ENCODE data around the gene EXOC6B.
A peak's percentile ranks its signal among the peaks of the same experiment; 100 is the strongest.
"Not testable (repeated sequence)": the region's sequence is repeated elsewhere in the genome, so short reads cannot be mapped to it uniquely, and the experiment has no call there.

Gene EXOC6B

GRCh38 chr2:72629062-72629461 is 196.8 kb downstream of the EXOC6B start:
- intact Hi-C loops (cut with DNase I): no loop called here
- no peak for DNase-seq

DNA sequence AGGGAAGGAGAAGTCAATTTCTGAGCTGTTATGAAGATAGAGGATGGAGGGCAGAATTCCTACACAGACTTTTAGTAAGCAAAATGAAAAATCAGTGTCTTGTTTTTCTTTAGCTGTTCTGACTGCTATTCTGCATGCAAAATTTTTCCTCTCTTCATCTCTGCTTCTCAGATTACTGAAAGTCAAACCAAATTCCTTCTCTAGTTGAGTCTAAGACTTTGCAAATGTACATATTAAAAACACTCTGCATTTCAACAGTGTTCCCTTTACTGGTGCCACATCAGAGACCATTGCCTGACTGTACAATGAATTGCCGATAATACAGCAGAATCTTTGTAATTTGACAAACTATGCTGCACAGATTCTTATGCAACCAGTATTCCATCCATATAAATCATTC is 198.8 kb downstream of the EXOC6B start:
- DNase-seq: no peak
- intact Hi-C loops (cut with DNase I): no loop called here

GRCh38 chr2:72625366-72625765 is 200.5 kb downstream of the EXOC6B start:
- intact Hi-C loops (cut with DNase I): no loop called here
- no peak for DNase-seq

GRCh38 chr2:72623481-72623880 is 202.4 kb downstream of the EXOC6B start:
- intact Hi-C loops (cut with DNase I): no loop called here
- DNase-seq: no peak

DNA sequence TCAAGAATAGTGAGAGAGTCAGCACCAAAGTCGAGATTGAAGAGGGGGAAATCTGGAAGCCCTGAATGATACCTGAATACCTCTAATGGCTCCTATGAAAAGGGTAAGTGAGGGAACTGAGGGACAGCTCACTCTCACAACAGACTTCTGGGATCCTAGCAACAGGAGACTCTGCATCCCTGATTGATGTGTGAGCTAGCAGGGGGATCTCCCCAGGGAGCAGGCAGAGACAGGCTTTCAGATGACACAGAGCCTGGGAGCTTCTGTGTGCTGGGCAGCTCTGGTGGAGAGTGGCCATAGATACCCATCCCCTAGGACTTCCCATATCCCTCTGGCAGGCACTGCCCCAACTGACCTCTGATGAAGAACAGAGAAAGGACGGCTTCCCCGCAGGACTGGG is 206.2 kb downstream of the EXOC6B start:
- no peak for DNase-seq
- intact Hi-C loops (cut with DNase I): no loop called here

GRCh38 chr2:72613931-72614330 is 211.9 kb downstream of the EXOC6B start:
- intact Hi-C loops (cut with DNase I): no loop called here

DNA sequence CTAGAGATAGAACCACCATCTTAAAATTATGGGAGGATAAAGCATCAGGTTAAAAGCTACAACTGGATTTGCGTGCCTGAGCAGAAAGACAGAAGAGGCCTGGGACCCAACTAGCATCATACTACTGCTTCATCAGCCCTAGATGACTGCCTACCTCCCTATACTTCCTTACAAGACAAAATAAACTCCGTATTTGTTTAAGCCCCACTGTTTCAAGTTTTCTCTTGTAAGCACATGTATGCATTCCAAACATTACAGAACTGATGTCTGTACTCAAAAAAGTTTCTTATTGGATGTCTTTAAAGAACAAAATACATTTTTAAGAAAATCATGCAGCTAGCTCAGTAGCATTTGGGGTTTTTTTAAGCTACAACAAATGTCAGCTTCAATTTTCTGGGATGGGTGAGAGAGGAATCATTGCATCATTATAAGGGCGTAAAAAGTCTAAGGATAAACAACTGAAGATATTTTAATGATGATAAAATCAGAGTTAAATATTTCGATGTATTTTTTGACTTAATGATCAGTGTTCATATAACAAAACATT is 213.1 kb downstream of the EXOC6B start:
- DNase-seq: no peak
- intact Hi-C loops (cut with DNase I): no loop called here

More at GRCh38 chr2:72613931-72614330, 211.9 kb downstream of the EXOC6B start:
- DNase-seq: no peak

- intact Hi-C loops (cut with DNase I): loop anchor here (5.0 to 10.0 kb wide), 3 partner anchors 138 to 452 kb away; no protein-coding TSS in a partner anchor
- DNase-seq: no peak
Measured at GRCh38 chr2:72607189-72607588, 218.6 kb downstream of the EXOC6B start.

- no peak for DNase-seq
- intact Hi-C loops (cut with DNase I): loop anchor here (5.0 to 10.0 kb wide), 3 partner anchors 139 to 451 kb away; no protein-coding TSS in a partner anchor
Measured at GRCh38 chr2:72605836-72606442, 219.9 kb downstream of the EXOC6B start.

DNA sequence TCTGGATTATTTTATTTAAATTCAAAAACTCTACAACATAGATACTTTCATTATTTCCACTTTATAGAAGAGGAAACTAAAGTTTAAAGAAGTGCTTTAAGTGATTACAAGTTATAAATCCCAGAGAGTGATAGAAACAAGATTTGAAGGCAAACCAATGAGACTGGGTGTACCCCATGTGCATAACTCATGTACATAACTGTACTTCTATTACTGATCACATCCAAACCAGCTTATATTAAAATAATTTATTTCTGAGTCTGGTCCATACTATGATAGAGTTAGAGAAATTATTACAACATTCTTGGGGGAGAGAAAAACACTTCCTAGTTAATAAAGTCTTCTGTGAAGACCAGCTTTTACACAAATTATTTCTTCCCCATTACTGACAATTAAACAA is 221.4 kb downstream of the EXOC6B start:
- intact Hi-C loops (cut with DNase I): loop anchor here (10.0 kb wide), 2 partner anchors 140 to 450 kb away; no protein-coding TSS in a partner anchor
- no peak for DNase-seq

GRCh38 chr2:72603481-72603880 is 222.4 kb downstream of the EXOC6B start:
- no peak for DNase-seq
- intact Hi-C loops (cut with DNase I): loop anchor here (10.0 kb wide), 2 partner anchors 141 to 449 kb away; no protein-coding TSS in a partner anchor

GRCh38 chr2:72602711-72603110 is 223.1 kb downstream of the EXOC6B start:
- intact Hi-C loops (cut with DNase I): loop anchor here (10.0 kb wide), 2 partner anchors 142 to 448 kb away; no protein-coding TSS in a partner anchor
- DNase-seq: no peak

DNA sequence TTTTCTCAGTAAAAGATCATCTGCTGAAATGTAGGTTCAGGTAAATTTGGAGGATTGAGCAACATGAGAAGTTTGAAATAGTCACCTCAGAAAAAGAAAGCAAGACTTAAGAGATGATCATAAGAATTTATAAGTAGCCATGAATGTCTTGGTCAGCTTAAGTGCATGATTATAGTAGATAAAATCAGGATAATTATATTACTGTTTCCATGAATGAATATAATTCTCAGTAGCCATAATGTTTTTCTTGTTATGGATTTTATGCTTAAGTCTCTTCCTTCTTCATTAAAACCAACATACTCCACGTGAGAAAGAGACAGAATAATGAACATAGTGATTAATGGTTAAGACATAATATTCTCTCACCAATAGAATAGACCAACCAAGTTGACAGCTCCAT is 223.7 kb downstream of the EXOC6B start:
- intact Hi-C loops (cut with DNase I): loop anchor here (10.0 kb wide), 2 partner anchors 143 to 447 kb away; no protein-coding TSS in a partner anchor
- DNase-seq: no peak

DNA sequence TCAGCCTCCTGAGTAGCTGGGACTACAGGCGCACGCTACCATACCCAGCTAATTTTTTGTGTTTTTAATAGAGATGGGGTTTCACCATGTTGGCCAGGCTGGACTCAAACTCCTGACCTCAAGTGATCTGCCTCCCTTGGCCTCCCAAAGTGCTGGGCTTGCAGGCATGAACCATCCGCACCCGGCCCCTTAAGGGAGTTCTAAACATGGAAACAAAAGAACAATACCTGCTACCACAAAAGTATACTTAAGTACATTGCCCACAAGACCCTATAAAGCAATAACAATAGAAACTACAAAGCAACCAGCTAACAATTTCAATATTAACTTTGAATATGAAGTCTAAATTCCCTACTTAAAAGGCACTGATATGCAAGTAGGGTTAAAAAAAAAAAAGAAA is 242.0 kb downstream of the EXOC6B start:
- DNase-seq; intact Hi-C loops (cut with DNase I): not testable (repeated sequence)

DNA sequence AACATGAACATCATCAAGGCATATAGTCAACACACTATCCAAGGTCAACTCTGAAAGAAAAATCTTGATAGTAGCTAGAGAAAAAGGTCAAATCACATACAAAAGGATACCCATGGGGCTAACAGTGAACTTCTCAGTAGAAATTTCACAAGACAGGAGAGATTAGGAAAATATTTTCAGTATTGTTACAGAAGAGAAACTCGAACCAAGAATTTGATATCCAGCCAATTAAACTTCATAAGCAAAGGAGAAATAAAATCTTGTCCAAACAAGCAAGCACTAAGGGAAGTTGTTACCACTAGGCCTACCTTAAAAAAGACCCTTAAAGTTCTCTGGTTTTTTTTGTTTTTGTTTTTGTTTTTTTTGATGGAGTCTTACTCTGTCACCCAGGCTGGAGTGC is 242.5 kb downstream of the EXOC6B start:
- DNase-seq: no peak
- intact Hi-C loops (cut with DNase I): no loop called here

DNA sequence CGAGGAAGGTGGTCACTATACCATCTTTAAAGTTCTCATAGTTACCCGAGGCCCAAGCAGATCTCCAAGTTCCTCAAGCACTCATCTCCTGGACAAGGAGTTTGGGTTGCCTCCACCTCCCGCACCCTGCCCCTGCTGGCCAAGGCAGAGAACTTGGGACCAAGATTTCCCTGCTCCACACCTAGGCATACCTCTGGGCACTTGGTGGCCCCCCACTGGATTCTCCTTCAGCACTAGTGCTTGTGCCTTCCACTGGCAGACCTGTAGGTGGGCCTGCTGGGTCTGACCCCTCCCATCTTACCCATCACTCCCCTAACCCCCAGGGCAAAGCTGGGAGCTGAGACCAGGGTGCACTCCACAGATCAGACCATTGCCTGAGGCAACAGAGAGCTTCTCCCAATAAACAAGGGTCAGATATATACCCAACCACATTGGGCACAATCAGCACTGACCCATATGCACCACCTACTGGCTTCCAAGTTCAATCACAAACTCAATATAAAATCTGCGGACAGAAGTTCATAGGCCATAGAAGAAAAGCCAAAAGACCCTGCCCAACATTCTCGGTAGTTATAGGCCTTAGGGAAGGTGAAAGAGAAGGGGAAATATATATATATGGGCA is 244.2 kb downstream of the EXOC6B start:
- intact Hi-C loops (cut with DNase I): no loop called here
- peak in 1 of 10 donors; percentile 54 for DNase-seq

DNA sequence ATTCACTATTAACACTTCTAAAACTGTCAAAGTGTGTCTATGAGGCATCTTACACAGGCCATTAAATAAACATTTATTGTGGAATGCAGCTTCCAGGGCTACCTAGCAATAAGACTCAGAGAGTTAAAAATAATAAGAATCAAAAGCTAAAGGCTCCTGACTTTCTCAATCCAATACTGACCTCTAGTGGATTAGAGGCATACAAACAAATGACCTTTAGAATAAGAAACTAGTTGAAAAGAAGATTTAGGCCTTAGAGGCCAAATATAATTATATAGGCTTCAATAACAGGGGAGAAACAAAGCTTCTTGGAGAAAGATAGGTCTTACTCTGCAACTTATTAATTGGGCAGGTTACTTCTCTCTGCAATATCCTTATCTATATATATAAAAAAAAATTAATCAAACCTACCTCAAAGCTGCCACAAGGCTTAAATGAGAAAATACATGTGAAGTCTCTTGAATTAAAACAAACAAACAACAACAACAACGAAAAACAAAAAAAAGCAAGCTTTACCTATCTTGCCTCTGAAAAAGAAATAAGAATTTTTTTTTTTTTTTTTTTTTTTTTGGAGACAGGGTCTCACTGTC is 246.1 kb downstream of the EXOC6B start:
- intact Hi-C loops (cut with DNase I): loop anchor here (5.0 to 10.0 kb wide), 2 partner anchors 657 to 1035 kb away; no protein-coding TSS in a partner anchor
- DNase-seq: no peak

- DNase-seq: no peak
- intact Hi-C loops (cut with DNase I): loop anchor here (5.0 to 10.0 kb wide), 2 partner anchors 655 to 1032 kb away; no protein-coding TSS in a partner anchor
Measured at GRCh38 chr2:72576861-72577260, 249.0 kb downstream of the EXOC6B start.

GRCh38 chr2:72576459-72576858 is 249.4 kb downstream of the EXOC6B start:
- DNase-seq: no peak
- intact Hi-C loops (cut with DNase I): loop anchor here (5.0 to 10.0 kb wide), 2 partner anchors 654 to 1032 kb away; no protein-coding TSS in a partner anchor

DNA sequence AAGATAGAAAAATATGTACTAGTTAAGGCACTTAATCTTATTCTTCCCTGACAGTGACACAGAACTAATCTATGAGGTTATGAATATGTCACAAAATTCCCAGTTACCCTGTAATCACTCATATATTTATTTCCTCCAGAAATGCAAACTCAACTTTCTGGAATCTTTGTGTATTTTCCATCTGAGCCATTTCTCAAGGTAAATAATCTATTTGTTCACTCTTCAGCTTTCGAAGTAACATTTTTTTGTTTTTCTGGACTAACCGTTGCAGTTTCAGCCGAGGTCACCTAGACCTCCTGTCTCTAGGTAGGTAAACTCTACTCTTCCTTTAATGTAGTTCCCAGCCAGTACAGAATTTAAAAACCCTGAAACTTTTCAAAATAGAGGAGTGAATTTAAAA is 250.9 kb downstream of the EXOC6B start:
- no peak for DNase-seq
- intact Hi-C loops (cut with DNase I): loop anchor here (5.0 to 10.0 kb wide), 2 partner anchors 653 to 1030 kb away; no protein-coding TSS in a partner anchor

DNA sequence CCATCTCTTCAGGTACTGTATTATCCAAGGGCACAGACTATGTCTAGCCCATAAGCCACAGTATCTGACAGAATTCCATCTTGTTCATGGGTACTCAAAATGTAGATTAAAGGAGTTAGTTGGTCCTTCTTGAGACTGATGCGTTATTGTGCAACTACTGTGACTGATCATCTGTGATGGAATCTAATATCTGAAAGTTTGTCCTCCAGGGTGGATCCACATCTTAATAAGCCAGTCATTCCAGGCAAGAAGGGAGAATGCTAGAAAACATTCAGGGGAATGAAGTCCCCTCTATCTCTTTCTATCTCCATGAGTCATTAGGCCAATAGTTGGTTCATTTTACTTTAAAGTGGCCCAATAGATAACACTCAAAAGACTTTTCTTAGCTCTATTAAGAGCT is 252.6 kb downstream of the EXOC6B start:
- no peak for DNase-seq
- intact Hi-C loops (cut with DNase I): loop anchor here (10.0 kb wide), 1 partner anchor 1028 kb away; no protein-coding TSS in a partner anchor
